GM13976 (cell line): ENCODE measurements around the gene WDTC1.
"Not testable (repeated sequence)": the region's sequence is repeated elsewhere in the genome, so short reads cannot be mapped to it uniquely, and the experiment has no call there.

Source experiments
- DNase-seq: peaks from one replicate; pipeline ENCODE4 v3.0.0; 2012; ENCODE audit warnings: low spot score
- CTCF ChIP-seq: IDR thresholded peaks from 2 replicates; pipeline ENCODE4 v1.5.1; 2012; ENCODE audit warnings: borderline replicate concordance, mild to moderate bottlenecking; ENCODE audit not compliant: insufficient read depth; ENCODE audit errors: extremely low read depth, missing control alignments, control extremely low read depth
- in situ Hi-C: fragments of 300-500 bp; cut with MboI; formaldehyde crosslinking; loops from one replicate; pipeline ENCODE4 v1.12.0; 2022; ENCODE audit warnings: low sequenced_read_pairs, mixed read lengths, inconsistent platforms; ENCODE audit not compliant: unreplicated experiment

Gene WDTC1, protein sequence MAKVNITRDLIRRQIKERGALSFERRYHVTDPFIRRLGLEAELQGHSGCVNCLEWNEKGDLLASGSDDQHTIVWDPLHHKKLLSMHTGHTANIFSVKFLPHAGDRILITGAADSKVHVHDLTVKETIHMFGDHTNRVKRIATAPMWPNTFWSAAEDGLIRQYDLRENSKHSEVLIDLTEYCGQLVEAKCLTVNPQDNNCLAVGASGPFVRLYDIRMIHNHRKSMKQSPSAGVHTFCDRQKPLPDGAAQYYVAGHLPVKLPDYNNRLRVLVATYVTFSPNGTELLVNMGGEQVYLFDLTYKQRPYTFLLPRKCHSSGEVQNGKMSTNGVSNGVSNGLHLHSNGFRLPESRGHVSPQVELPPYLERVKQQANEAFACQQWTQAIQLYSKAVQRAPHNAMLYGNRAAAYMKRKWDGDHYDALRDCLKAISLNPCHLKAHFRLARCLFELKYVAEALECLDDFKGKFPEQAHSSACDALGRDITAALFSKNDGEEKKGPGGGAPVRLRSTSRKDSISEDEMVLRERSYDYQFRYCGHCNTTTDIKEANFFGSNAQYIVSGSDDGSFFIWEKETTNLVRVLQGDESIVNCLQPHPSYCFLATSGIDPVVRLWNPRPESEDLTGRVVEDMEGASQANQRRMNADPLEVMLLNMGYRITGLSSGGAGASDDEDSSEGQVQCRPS

GRCh38 chr1:27234049-27234882 lies at the start of gene WDTC1:
WDTC1 (plus strand) TSS chr1:27234632; CDS start chr1:27261055, 26,423 bp downstream.
- in situ Hi-C loops, result no loop called here
- TF ChIP-seq CTCF, result no peak
- peak; percentile 97 for DNase-seq

GRCh38 chr1:27184665-27185064 lies 49.8 kb upstream of the WDTC1 start:
- DNase-seq, result not testable (repeated sequence)
- in situ Hi-C loops, result loop anchor here (25.0 kb wide), 1 partner anchor 103 kb away; no protein-coding TSS in a partner anchor

DNA sequence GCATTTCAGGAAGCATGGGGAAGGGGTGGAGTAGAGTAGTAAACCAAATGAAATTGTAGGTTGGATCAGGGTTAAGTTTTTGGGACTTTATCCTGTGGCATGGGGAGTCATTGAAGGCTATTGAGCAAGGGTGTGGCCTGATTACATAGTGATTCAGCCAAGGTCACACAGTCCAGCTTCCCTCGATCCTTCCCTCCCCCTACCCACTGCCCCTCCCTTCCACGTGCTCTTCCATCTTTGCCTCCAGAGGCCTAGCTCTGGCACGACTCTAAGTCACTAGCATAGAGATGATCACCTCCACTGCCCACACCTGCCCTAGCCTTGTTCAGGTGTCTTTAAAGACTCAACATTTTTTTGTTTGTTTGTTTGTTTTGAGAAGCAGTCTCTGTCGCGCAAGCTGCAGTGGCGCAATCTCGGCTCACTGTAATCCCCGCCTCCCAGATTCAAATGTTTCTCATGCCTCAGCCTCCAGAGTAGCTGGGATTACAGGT lies 42.3 kb upstream of the WDTC1 start:
- in situ Hi-C loops, result loop anchor here (10.0 to 25.0 kb wide), 2 partner anchors 87 to 95 kb away; no protein-coding TSS in a partner anchor
- no peak for TF ChIP-seq CTCF
- no peak for DNase-seq

- no peak for DNase-seq
- in situ Hi-C loops, result loop anchor here (10.0 to 25.0 kb wide), 2 partner anchors 88 to 94 kb away; no protein-coding TSS in a partner anchor
- TF ChIP-seq CTCF, result no peak
Measured at GRCh38 chr1:27193194-27193593, 41.2 kb upstream of the WDTC1 start.

GRCh38 chr1:27201295-27201694 lies 33.1 kb upstream of the WDTC1 start:
- no peak for TF ChIP-seq CTCF
- DNase-seq, result no peak
- in situ Hi-C loops, result no loop called here

- DNase-seq, result no peak
- in situ Hi-C loops, result no loop called here
Measured at GRCh38 chr1:27203946-27204345, 30.5 kb upstream of the WDTC1 start.

DNA sequence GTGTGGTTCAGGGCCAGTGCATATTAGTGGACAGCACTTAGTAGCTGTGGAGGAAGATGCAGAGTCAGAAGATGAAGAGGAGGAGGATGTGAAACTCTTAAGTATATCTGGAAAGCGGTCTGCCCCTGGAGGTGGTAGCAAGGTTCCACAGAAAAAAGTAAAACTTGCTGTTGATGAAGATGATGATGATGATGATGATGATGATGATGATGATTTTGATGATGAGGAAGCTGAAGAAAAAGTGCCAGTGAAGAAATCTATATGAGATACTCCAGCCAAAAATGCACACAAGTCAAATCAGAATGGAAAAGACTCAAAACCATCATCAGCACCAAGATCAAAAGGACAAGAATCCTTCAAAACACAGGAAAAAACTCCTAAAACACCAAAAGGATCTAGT lies 27.2 kb upstream of the WDTC1 start:
- in situ Hi-C loops, DNase-seq: not testable (repeated sequence)

More at GRCh38 chr1:27203946-27204345, 30.5 kb upstream of the WDTC1 start:
- no peak for TF ChIP-seq CTCF

DNA sequence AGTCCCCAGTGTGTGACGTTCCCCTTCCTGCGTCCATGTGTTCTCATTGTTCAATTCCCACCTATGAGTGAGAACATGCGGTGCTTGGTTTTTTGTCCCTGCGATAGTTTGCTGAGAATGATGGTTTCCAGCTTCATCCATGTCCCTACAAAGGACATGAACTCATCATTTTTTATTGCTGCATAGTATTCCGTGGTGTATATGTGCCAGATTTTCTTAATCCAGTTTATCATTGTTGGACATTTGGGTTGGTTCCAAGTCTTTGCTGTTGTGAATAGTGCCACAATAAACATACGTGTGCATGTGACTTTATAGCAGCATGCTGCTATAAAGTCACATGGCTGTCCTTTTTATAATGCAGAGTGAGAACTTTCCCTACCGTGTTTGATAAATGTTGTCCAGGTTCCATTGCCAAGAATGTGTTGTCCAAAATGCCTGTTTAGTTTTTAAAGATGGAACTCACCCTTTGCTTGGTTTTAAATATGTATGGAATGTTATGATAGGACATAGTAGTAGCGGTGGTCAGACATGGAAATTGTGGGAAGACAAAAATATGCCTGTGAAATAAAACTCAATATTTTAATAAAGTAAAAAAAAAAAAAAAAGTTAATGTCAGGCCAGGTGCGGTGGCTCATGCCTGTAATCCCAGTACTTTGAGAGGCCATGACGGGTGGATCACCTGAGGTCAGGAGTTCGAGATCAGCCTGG lies 26.1 kb upstream of the WDTC1 start:
- in situ Hi-C loops, DNase-seq: not testable (repeated sequence)
